K562 treated with DMSO at 1 percent for 48 hours (cell line): Measurements from ENCODE around the gene CCDC6. TPM values are rescaled to one million over a fixed set of nuclear protein-coding genes. Genes with fewer than 3 reads are reported as not detected.

ENCODE experiments used
- total RNA-seq: library from RNA; unstranded; fragments of 300-600 nt; gene quantifications from 2 replicates; pipeline ENCODE4 v1.2.3, GENCODE V29; 2022; ENCODE audit warnings: low replicate concordance; ENCODE audit errors: extremely low read depth

Gene CCDC6
- total RNA-seq: not detected in 2 replicates

DNA sequence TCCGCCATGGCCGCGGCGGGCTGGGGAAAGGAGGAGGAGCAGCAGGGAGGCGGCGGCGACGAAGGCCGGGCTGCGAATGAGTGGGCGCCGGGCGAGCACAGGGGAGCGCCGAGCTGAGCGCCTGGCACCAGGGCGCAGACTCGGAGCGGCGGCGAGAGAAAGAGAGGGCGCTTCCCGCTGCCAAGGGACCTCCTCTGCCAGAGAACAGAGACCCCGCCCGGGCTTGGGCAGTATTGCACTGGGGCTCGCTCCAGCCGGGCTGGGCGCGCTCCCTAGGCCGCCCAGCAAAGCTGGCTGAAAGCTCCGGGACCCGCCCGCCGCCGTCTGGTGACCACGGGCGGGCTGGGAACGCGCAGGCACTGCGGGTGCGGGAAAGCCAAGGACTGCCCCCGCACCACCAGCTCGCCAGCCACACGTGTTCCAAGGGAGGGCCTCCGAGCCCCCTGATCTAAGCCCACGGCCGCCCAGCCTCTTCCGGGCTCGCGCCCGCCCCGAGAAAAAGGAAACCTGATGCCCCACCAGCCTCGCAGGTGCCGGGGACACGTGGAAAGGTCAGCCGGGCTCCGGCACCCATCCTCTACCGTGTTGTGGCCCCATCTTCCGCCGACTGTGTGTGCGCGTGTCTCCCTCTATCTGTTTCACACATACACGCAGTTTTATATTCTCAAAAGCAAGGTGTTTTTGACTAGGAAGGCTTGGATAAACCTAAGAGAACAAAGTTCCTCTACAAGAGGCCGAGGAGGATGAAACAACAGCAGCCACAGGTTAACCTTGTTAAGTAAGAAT is at the start of gene CCDC6:
CCDC6 (minus strand) TSS at position 140 of the 786 bp plus-strand sequence; CDS start at position 8, 132 bp downstream.

DNA sequence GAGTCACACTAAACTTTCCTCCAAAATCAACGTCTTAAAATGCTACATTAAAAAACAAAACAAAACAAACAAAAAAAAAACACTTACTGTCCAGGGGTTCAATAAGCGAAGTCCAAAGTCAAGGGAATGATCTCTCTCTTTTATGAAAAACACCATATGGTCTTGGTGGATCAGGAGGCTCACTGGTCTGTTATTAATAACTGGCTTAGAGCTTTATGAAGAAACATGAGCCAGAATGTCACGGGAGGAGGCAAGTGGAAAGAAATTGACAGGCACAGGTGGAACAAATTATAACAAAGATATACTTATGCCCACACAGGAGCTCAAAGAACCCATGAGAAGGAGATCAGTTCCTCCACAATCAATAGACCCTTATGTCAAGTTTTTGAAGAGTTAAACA is 153.1 kb downstream of the CCDC6 start, which contains the start of gene MRLN:
MRLN (minus strand) TSS at position 189 of the 400 bp plus-strand sequence.

Other genes with a start within 250 kb of the CCDC6 start
- gene SLC16A9, start 196.7 kb downstream of the CCDC6 start, total RNA-seq: not detected in 2 replicates
- not detected in 2 replicates for gene MRLN, start 153.1 kb downstream of the CCDC6 start, total RNA-seq